ENCODE data around the gene CTSD.

Gene CTSD

DNA sequence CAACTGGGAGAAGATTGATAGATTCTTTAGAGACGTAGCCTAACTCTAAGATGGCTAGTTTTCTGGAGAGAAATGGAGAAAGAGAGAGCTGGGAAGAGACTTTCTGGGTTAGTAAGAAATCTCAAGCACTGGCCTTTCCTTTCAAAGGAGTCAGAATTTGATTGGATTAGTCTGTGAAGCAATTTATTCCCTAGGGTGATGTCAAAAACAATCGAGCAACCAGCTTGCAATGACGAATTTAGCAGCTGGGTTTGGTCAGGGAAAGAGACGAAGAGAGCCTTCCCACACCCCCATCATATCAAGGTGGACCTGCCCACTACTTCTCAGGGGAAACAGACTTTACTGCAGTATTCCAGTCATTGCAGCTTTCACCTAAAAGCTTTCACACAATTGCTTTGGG lies 56.0 kb downstream of the CTSD start:
- Histone ChIP-seq H3K4me3 (ENCODE audit: severe bottlenecking) (no peak overlapping the region), H3K9me3 (ENCODE audit: severe bottlenecking) (no peaks in the 10 kb centered on the region), H3K27me3 (ENCODE audit: insufficient read depth, poor library complexity, severe bottlenecking) (no peaks in the 10 kb centered on the region), H3K4me1 (ENCODE audit: insufficient read depth, poor library complexity, severe bottlenecking) (no peaks in the 10 kb centered on the region), H3K36me3 (ENCODE audit: low read depth) (no peaks in the 10 kb centered on the region), H3K27ac (ENCODE audit: poor library complexity, severe bottlenecking) (no peak overlapping the region)
- DNase-seq (ENCODE audit: low spot score) = no peak
- ATAC-seq (ENCODE audit: low read depth) = no peak
- TF ChIP-seq, protein P1, sequence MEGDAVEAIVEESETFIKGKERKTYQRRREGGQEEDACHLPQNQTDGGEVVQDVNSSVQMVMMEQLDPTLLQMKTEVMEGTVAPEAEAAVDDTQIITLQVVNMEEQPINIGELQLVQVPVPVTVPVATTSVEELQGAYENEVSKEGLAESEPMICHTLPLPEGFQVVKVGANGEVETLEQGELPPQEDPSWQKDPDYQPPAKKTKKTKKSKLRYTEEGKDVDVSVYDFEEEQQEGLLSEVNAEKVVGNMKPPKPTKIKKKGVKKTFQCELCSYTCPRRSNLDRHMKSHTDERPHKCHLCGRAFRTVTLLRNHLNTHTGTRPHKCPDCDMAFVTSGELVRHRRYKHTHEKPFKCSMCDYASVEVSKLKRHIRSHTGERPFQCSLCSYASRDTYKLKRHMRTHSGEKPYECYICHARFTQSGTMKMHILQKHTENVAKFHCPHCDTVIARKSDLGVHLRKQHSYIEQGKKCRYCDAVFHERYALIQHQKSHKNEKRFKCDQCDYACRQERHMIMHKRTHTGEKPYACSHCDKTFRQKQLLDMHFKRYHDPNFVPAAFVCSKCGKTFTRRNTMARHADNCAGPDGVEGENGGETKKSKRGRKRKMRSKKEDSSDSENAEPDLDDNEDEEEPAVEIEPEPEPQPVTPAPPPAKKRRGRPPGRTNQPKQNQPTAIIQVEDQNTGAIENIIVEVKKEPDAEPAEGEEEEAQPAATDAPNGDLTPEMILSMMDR (IDR thresholded peaks at IDR 0.05; ENCODE audit: poor library complexity, severe bottlenecking) = no peak

DNA sequence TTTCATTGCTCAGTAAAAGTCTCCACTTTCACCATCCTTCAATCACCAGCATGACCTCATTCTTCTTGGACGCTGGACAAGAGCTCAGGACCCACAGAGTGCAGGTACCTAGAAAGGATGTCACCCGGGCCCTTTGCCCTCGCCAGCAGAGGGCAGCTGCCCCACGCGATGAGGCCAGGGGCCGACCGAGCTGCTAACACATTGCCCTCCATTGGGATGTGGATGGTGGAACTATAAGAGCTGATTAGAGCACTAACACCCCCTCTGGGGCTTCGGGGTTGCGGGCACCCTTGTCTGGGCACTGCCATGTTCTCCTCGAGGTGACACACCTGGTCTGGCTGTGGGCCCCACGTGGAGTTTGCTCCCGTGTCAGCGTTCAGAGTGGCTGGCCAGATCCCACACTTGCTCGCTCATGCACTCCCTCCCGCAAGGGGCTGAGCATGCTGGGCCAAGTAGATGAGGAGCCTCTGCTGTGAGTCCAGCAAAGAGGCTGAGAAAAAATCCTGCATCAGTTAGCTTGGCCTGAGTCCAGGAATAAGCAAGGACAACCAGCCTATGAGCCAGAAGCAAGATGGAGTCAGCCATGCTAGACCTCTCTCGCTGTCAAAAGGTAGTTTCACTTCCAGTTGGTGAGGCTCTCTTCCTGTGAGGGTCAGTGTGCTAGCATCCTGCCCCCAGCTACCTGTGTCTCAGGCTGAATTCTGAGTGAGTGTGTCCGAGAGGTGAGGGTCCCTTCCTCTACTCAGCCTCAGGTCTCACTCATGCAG lies 56.9 kb downstream of the CTSD start:
- ATAC-seq (ENCODE audit: low read depth) (no peak), DNase-seq (ENCODE audit: low spot score) (no peak)
- H3K4me1 ChIP-seq (ENCODE audit: insufficient read depth, poor library complexity, severe bottlenecking) = no peaks in the 10 kb centered on the region
- H3K9me3 ChIP-seq (ENCODE audit: severe bottlenecking) = no peaks in the 10 kb centered on the region
- TF ChIP-seq, protein P1 (IDR thresholded peaks at IDR 0.05; ENCODE audit: poor library complexity, severe bottlenecking) = peak; percentile 8
- H3K27me3 ChIP-seq (ENCODE audit: insufficient read depth, poor library complexity, severe bottlenecking) = no peaks in the 10 kb centered on the region
- no peak overlapping the region for H3K4me3 ChIP-seq (ENCODE audit: severe bottlenecking)
- H3K27ac ChIP-seq (ENCODE audit: poor library complexity, severe bottlenecking) = no peak overlapping the region
- no peaks in the 10 kb centered on the region for H3K36me3 ChIP-seq (ENCODE audit: low read depth)

DNA sequence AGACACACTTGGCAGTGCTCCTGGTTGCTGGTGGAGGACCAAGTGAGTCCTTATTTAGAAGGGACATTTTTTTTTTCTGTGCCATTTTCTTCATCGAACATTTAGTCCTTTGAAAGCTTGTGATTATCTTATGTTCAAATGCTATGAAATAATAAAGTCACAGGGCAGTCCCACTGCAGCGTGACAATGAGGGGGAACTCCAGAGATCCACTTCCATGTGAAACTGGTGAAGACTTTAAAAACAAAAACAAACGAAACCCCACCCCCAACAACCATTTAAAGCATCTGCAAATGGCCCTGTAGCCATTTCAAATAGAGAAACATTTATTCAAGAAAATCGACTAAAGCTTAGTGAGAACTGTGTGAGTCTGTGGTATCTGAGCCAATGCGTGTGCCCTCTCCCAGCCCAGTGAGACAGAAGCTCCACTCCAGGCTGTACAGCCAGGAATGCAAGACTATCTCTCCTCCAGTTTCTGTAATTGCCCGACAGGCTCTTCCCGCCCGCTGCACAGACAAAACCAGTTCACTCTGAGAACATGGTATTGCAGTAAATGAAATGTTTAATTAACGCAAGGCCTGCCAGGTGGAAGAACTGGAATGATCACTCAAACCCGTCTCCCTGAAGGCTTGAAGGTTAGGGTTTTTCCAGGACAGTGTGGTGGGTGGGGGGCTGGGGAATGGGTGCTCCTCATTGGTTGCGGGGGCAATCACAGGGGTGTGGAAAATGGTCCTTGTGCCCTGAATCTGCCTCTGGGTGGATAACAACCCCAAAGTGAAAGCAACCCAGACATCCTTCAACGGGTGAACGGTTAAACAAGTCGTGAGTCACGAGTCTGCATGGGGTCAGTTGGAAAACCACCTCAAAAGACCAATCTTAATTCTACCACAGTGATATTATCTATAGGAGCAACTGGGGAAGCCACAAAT lies 58.3 kb downstream of the CTSD start:
- Histone ChIP-seq H3K27ac (ENCODE audit: poor library complexity, severe bottlenecking) (no peak overlapping the region), H3K36me3 (ENCODE audit: low read depth) (no peaks in the 10 kb centered on the region), H3K4me1 (ENCODE audit: insufficient read depth, poor library complexity, severe bottlenecking) (no peaks in the 10 kb centered on the region), H3K4me3 (ENCODE audit: severe bottlenecking) (no peak overlapping the region), H3K27me3 (ENCODE audit: insufficient read depth, poor library complexity, severe bottlenecking) (no peaks in the 10 kb centered on the region), H3K9me3 (ENCODE audit: severe bottlenecking) (no peaks in the 10 kb centered on the region)
- no peak for ATAC-seq (ENCODE audit: low read depth)
- DNase-seq (ENCODE audit: low spot score) = no peak
- TF ChIP-seq, protein P1 (IDR thresholded peaks at IDR 0.05; ENCODE audit: poor library complexity, severe bottlenecking) = no peak

DNA sequence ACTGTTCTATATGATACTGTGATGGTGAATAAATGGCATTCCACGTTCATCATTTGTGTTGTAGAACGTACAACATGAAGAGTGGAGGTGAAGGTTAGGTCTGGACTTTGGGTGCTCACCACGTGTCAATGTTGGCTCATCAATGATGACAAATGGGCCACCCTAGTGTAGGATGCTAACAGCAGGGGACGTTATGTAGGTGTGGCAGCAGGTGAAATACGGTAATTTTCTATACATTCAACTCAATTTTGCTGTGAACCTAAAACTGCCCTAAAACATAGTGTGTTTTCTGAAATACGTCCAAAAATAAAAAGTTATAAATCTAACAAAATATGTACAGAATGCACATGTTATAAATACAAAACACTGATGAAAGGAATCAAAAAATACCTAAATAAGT lies 60.6 kb downstream of the CTSD start:
- no peak for DNase-seq (ENCODE audit: low spot score)

More for the DNA sequence above, 60.6 kb downstream of the CTSD start:
- TF ChIP-seq, protein P1 (IDR thresholded peaks at IDR 0.05; ENCODE audit: poor library complexity, severe bottlenecking) = no peak
- Histone ChIP-seq H3K4me3 (ENCODE audit: severe bottlenecking) (no peak overlapping the region), H3K27ac (ENCODE audit: poor library complexity, severe bottlenecking) (no peak overlapping the region), H3K4me1 (ENCODE audit: insufficient read depth, poor library complexity, severe bottlenecking) (no peaks in the 10 kb centered on the region), H3K36me3 (ENCODE audit: low read depth) (no peaks in the 10 kb centered on the region), H3K27me3 (ENCODE audit: insufficient read depth, poor library complexity, severe bottlenecking) (no peaks in the 10 kb centered on the region), H3K9me3 (ENCODE audit: severe bottlenecking) (no peaks in the 10 kb centered on the region)
- ATAC-seq (ENCODE audit: low read depth) = no peak

Data from RWPE2 (cell line).